GM21529 (cell line): ENCODE results near the gene MAGOHB.
"Not testable (repeated sequence)": the region's sequence is repeated elsewhere in the genome, so short reads cannot be mapped to it uniquely, and the experiment has no call there.

Experiments used
- ATAC-seq: cut with Tn5 transposase; IDR thresholded peaks from one replicate; pipeline ENCODE4 v1.9.1; 2021; ENCODE audit not compliant: unreplicated experiment

The MAGOHB gene

DNA sequence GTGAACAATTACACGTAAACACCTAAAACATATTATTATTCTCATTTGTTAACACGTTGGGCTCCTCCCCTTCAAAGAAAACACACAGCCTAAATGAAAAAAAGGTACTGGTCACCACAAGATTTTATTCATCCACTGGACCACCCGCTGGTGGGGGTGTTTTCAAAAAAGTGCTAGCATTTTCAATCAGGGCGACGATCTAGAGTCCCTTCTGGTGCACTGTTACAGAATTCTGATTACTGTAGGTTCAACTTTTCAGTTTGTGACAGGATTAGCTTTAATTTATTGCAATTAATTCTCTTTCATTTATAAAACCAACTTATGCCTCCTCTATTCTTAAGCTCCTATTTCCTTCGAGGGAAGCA lies 443 bp downstream of the MAGOHB start:
- ATAC-seq, result peak; percentile 10

DNA sequence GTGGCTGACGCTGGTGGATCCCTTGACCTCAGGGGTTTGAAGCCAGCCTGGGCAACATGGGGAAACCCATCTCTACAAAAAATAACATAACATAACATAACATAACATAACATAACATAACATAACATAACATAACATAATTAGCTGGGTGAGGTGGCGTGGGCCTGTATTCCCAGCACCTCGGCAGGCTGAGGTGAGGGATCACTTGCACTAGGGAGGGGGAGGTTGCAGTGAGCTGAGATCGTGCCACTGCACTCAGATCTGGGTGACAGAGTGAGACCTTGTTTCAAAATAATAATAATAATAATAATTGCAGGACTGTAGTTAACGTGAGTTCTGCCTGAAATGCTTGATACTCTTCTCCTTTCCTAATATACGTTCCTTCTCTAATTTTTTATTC lies 1.3 kb downstream of the MAGOHB start:
- ATAC-seq, result no peak

DNA sequence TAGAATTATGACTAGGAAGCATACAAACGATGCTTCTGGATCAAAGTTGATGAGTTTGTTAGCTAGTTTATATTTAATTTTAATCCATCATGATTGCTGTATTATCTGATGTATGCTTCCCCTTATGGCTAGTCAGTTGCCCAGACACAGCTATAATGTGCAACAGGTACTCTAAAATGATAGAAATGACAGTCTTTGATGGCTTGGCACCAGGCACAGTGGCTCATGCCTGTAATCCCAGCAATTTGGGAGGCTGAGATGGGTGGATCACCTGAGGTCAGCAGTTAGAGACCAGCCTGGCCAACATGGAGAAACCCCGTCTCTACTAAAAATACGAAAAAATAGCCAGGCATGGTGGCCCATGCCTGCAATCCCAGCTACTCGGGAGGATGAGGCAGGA lies 2.2 kb downstream of the MAGOHB start:
- not testable (repeated sequence) for ATAC-seq

DNA sequence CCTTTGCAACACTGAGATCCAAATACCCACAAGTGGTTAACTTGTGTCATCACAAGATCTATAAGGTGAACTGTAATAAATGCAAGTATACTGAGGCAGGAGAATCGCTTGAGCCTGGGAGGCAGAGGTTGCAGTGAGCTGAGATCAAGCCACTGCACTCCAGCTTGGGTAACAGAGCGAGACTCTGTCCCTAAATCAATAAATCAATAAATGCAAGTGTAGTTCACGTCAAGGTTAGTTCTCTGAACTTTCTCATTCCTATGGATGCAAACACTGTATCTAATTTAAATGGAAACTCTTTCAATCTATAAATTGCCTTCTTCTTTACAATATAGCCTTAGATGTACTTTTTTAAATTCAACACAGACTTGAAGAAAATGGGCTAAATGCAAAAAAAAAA lies 3.2 kb downstream of the MAGOHB start:
- ATAC-seq, result no peak

DNA sequence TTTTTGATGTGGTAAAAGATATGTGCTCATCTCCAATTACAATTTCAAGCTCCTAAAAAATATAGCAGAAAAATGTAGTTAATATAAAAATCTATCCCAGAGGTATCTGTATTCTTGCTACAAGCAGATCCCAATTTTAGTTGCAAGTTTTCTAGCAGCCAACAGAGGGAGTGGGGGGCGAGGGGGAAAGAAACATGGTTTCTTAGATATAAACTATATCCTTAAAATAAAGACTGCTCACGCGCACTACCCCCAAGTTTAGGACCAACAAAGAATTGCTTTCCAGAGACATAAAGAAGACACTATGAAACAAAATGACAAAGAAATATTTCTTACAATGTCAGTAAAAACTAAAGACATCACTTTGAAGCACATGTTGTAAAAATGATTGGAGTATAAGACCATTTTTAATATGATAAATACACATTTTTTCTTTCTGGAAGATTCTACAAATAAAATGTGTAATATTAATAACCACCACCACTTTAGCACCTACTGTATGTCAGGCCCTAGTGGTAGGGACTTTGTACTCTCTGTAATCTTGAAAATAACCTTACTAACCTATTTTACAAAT lies 5.4 kb downstream of the MAGOHB start:
- ATAC-seq, result no peak

DNA sequence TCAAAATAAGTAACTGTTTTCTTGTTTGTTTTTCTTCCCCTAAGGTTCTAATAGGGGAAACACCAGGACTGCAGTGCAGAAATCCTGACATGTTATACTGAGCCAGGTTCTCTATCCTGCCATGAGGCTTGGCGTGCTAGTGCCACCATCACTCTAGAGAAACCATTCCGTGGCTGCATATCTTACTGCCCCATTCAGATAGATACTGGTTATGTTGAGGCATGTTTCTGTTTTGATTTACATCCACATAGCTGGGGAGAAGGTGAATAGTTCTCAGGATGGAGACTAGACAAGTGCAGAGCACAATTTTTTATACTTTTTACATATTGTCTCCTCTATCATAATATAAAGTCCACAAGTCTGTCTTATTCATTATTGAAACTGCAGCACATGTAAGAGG lies 11.5 kb downstream of the MAGOHB start:
- no peak for ATAC-seq

DNA sequence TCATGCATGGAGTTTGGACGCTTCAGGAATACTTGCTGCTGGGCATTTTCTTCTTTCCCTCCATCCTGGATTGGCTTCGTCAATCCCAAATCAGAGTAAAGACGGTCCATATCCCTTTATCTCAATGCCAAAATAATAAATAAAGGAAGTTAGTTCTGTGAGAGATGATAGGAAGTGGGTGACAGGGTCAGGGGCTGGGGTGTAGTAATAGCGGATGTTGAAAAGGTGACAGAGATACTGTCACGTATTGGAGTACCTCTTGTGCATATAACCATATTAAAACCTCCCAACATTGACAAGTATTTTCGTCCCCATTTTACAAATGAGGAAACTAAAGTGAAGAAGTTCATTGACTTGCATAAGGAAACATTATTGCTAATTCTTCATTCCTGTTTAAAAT lies 12.4 kb downstream of the MAGOHB start:
- no peak for ATAC-seq

DNA sequence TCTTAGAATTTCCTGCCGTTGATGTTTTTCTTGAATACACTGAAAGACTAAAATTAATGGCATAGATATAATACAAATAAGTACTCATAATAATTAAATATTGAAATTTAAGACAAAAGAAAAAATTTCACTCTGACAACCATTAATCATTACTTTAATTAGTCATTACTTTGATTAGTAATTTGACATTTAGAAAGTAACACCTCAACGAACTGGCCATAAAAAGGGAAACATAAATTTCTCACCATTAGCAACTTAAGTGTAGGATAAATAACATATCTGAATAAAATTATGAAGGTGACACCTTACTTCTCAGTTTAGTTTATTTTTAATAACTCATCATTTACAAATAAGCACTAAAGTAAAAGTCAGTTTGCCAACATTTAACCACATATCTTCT lies 17.5 kb downstream of the MAGOHB start:
- no peak for ATAC-seq

DNA sequence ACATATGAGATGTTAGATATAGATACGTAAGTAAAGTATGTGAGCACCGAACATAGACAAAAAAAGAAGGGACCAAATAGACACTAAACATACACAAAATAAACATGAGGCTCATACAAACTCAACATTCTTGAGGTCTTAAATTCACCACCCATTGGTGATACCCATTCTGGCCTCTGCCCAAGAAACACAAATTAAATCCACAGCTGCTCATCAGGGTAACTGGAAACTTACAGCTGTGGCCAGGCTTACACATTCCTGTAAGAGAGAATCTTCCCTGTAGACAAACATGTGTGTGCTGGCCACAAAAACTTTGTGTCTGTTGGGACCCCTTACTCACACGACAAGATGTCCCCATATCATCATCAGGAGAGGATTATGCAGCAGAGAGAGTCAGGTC lies 22.4 kb downstream of the MAGOHB start:
- no peak for ATAC-seq

DNA sequence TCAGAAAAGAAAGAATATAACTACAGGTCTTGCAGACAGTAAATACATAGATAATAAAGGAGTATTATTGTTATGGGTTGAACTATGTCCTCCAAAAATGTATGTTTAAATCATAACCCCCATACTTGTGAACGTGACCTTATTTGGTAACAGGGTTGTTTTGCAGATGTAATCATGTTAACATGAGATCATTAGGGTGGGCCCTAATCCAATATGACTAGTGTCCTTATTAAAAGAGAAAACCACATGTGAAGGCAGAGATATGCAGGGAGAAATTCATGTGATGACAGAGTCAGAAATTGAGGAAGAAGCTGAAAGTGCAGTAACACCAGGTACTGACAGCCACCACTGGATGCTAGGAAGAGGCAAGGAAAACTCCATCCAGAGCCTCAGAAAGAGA lies 29.0 kb downstream of the MAGOHB start:
- ATAC-seq, result no peak

DNA sequence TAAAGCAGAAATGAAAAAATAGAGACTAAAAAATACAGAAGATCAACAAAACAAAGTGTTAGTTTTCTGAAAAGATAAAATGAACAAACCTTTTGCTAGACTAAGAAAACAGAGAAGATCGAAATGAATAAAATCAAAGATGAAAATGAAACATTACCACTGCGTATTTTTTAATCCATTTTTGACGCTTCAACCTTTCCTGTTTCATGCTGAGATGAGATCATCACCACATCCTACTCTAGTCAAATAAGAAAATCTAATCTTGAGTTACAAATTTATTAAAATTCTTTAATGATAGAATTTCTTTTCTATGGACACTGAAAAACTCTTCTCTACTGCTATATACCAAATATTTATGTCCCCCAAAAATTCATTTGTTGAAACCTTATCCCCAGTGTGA lies 30.7 kb downstream of the MAGOHB start:
- no peak for ATAC-seq

DNA sequence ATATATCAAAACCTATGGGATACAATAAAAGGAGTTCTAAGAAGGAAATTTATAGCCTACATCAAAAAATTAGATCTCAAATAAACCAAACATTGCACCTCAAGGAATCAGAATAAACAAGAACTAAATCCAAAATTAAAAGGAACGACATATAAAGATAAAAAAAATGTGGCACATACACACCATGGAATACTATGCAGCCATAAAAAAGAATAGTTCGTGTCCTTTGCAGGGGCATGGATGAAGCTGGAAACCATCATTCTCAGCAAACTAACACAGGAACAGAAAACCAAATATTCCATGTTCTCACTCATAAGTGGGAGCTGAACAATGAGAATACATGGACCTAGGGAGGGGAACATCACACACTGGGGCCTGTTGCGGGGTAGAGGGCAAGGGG lies 31.3 kb downstream of the MAGOHB start:
- ATAC-seq, result not testable (repeated sequence)

DNA sequence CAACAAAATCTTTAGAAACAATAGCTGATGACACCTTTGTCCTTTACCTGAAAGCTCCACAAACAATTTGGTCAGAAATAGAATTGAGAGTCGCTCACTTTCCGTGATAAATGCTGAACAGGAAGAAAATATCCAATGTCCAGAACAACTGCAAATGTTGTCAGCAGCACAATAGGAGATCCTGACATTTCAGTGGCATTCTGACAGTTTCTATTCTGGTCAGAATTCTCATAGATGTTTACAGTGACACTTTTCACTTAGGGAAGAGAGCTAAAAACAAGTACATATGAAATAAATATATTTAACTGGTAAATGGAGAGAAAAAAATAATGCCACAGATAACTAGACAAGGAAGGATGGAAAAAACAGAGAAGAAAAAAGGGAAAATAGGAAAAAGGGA lies 39.1 kb downstream of the MAGOHB start:
- no peak for ATAC-seq

DNA sequence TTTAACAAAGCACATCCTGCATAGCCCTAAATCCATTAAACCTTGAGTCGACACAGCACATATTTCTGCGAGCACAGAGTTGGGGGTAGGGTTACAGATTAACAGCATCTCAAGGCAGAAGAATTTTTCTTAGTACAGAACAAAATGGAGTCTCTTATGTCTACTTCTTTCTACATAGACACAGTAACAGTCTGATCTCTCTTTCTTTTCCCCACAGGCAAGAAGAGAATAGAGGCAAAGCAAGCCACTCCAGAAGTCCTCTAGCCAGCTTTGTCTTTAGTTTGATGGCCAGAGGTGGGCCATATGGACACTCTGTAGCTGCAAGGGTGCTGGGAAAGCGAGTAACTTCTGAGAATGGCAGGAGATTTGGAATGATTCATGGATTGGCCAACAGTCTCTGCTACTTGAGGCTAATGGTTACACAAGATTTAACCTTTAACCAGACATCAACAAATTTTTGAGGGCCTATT lies 41.4 kb downstream of the MAGOHB start:
- ATAC-seq, result not testable (repeated sequence)

DNA sequence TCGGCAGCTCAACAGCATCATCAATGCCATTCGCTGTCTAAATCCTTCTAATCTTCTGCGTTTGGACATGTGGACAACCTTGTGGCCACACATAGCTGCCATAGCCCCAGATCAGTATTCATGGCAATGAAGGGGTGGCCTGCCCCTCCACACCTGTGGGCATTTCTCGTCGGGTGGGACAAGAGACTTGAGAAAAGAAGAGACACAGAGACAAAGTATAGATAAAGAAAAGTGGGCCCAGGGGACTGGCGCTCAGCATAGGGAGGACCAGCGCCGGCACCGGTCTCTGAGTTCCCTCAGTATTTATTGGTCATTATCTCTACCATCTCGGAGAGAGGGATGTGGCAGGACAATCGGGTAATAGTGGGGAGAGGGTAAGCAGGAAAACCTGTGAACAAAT lies 42.3 kb downstream of the MAGOHB start:
- ATAC-seq, result no peak

DNA sequence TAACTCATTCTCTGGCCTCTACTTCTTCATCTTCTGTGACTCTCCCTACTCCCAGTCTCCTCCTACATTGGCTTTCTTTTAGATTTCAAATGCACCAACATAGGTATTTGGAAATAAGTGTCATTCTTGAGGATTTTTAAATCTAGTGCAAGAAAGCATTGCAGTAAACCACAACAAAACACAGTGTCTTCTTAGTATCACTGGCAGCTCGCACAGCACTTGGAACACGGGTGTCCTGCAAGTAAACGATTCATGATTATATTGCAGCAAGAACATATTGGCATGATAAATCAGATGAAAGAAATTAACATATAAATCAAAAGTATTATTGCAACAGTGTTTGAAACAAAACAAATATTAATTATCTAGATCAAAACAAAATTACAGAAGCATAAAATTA lies 45.6 kb downstream of the MAGOHB start:
- ATAC-seq, result no peak

DNA sequence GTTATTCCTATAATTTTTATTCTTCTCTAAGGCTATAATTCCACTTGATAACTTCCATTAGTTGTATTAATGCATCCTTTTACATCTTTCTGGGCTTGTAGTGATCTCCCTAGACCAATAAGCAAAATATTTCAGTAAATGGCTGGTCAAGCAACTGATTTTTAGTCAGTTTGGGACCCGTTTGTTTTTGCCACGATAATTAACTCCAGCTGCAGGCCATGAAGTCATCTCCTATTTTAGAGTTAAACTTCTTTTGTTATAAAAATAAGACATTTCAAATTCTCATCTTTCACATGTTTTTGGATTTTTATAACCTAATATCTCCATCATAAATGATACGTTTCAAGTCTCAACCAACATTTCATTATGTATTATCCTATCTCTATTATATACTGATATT lies 49.4 kb downstream of the MAGOHB start:
- no peak for ATAC-seq

DNA sequence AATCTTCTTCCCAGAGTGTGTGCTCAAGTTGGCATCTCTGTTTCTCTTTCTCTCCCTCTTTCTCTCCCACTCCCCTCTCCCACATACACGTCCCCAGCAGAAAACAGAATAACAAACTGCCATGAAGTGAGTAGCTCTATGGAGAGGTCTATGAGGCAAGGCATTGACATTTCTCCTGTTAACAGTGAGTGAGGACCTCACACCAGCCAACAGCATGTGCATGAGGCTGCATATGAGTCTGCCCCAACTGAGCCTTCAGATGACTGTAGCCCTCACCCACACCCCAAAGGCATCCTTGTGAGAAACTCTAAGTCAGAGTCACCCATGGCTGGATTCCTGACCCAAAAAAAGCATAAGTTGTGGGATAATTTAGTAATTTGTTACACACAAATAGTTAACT lies 50.4 kb downstream of the MAGOHB start:
- no peak for ATAC-seq

DNA sequence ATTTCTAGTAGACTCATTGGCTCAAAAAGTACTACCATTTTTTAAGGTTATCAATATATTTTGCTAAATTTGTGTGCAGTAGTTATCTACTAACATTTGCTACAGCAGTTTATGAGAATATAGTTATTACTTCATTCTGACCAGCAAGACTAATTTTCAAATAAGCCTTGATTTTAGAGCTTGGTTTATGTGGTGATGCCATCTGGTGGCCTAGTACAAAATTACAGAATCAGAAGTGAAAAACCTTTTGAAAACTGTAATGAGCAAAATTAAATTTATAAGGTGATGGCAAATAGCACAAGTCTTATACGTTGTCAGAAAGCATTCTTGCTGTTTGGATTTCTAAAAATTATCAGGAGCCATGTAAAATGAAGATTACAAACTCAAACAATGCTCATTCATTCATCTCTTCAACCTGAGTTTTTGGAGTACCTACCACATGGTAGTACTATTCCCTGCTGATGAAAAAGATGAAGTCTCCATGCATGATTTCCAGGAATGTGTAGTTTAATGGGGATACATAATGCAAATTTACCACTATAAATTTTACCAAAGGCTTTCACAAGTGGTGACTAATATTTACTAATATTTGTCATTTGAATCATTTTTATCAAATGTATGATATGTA lies 51.0 kb downstream of the MAGOHB start:
- no peak for ATAC-seq

DNA sequence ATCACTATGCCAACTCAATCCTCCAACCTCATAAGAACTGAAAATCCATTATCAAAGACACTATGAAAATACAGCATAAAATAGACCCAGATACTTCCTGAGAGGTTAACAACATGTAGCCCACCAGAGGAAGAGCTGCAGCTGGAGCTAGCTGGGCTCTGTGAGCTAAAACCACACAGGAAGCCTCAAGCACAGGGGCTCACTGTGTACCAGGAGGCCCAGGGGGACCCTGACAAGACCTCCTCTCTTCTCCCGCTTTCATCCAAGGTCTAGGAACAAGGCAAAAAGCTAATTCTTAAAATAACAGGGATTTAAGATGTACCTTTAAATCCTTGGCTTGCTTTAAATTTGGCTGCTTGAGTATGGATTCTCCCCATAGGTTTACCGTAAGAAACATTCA lies 54.2 kb downstream of the MAGOHB start:
- ATAC-seq, result no peak

DNA sequence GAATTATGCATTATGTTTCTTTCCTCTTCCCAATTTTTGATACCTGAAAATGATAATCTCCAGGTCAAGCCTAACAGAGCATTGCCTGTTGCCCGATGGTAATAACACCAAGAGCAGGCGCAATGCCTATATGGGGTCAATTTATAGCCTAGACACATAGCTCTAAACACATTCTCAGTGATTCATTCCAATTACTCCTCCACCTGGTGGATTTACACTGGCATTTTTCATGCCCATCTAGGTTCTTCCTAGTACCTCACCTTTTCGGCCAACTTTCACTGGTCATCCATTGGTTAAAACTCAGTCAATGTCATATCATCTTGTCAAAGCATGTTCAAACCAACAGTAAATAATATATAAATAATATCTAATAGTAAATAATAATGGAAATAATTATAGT lies 54.6 kb downstream of the MAGOHB start:
- ATAC-seq, result no peak

DNA sequence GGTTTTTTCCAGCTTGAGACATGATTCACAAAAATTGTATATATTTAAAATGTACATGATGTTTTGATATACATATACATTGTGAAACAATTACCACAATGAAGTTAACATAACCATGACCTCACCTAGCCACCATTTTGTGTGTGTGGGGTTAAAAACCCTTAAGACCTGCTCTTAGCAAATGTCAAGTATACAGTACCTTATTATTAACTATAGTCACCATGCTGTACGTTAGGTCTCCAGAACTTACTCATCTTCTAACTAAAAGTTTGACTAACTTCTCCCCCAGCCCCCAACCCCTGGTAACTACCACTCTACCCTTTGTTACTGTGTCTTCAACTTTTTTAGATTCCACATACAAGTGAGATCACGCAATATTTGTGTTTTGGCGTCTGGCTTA lies 55.1 kb downstream of the MAGOHB start:
- no peak for ATAC-seq

DNA sequence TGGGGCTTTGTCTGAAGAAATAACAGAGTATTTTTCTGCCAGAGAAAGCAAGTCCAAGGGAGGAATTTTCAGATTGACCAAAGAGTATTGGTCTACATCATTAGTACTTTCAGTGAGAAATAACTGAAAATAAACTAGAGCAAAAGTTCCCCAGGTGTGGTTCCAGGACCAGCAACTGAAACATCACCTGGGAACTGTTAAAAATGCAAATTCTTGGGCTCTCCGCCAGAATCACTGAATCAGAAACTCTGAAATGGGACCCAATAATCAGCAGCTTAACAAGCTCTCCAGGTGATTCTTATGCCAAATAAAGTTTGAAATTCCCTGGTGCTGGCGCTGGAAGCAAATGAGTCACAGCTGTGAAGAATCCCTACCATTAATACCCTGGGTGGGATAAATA lies 55.6 kb downstream of the MAGOHB start:
- ATAC-seq, result peak; percentile 73
